Activated CD8-positive, alpha-beta memory T cell treated with anti-CD3 and anti-CD28 coated beads, Interleukin-2, amount 50 U/mL, for 48 hours (primary cell): ENCODE data around the gene PDCD1.
"Not testable (repeated sequence)": the region's sequence is repeated elsewhere in the genome, so short reads cannot be mapped to it uniquely, and the experiment has no call there.

Source experiments
- DNase-seq: peaks from one replicate; pipeline ENCODE4 v3.0.0-alpha.2; 2020

Gene PDCD1

DNA sequence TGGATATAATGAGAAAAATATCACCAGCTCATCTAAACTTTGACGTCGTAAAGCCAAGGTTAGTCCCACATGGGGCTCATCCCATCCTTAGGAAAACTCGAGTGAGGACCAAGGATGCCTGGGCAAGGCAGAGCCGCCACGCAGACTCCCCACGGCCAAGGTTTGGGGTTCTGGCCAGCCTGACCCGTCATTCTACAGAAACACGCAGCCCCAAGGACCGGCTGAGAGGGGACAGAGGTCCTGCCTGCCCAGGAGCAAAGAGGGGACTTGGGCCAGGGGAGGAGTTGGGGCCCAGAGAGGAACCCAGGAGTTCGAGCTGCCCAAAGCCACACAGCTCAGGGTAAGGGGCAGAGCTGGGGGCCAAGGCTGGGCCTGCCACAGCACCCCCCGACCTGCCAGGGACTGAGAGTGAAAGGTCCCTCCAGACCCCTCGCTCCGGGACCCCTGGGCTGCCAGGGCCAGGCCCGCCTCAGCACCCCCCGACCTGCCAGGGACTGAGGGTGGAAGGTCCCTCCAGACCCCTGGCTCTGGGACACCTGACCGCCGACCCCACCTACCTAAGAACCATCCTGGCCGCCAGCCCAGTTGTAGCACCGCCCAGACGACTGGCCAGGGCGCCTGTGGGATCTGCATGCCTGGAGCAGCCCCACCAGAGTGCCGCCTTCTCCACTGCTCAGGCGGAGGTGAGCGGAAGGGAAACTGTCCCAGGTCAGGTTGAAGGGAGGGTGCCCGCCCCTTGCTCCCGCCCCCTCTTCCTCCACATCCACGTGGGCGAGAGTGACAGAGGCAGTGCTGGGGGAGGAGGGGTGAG is at the start of gene PDCD1:
Gene PDCD1, minus strand, starts transcription at position 689 of the 811 bp plus-strand sequence. Its CDS starts 56 bp downstream, at position 633.
- peak; percentile 80 for DNase-seq

DNA sequence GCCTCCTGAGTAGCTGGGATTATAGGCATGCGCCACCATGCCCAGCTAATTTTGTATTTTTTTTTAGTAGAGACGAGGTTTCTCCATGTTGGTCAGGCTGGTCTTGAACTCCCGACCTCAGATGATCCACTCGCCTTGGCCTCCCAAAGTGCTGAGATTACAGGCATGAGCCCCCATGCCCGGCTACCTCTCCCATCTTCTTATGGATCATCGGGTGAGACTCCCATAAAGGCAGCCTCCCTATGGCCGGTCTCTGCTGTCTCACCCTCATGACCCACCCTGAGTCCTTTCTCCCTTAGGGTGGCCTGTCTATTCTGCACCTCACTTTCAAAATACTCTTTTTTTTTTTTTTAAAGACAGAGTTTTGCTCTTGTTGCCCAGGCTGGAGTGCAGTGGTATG is 49.1 kb upstream of the PDCD1 start:
- DNase-seq: not testable (repeated sequence)

DNA sequence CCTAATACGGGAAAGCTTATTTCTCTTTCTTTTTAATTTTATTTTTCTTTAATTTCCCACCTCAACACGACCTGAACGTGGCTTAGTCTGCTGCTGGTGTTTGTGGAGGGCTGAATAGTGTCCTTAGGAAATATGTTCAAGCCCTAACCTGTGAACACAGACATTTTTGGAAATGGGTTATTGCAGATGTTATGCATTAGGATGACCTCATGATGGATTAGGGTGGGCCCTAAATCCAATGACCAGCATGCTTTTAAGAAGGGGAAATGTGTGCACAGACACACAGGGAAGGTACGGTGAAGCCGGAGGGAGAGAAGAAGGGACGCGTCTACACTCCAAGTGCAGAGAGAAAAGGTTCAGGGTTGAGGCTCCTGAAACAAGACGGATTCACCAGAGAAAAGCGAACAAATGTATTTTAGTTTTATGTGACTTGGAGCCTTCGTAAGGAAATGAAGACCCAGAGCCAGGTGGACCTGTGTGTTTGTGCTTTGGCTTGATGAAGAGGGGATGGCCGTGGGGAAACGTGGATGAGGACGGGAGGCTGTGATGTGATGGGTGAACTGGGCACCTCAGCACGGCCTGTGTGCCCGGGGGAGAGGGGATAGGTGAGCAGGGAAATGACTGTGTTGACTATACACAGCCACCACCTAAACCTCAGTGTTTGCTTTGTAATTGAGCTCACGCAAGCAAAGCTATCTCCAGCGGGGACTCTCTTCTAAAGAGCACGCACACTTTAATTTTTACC is 48.3 kb upstream of the PDCD1 start:
- no peak for DNase-seq

DNA sequence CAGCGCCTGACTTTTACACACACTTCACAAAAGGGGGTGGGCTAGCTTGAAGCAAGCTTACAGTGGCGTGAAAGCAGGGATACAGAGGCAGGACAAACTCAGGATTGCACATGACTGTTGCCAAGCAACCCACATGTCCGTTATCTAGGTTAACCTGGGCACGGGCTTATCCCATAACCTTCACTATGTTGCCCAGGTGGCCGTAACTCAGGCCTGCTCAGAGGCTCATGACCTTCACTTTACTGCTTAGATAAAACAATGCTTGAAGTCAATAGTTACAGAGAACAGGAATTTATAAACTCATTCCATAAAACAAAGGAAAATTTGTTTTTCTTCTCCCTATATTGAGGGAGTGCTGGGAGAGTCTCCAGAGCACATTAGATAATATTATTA is 47.7 kb upstream of the PDCD1 start:
- DNase-seq: not testable (repeated sequence)

DNA sequence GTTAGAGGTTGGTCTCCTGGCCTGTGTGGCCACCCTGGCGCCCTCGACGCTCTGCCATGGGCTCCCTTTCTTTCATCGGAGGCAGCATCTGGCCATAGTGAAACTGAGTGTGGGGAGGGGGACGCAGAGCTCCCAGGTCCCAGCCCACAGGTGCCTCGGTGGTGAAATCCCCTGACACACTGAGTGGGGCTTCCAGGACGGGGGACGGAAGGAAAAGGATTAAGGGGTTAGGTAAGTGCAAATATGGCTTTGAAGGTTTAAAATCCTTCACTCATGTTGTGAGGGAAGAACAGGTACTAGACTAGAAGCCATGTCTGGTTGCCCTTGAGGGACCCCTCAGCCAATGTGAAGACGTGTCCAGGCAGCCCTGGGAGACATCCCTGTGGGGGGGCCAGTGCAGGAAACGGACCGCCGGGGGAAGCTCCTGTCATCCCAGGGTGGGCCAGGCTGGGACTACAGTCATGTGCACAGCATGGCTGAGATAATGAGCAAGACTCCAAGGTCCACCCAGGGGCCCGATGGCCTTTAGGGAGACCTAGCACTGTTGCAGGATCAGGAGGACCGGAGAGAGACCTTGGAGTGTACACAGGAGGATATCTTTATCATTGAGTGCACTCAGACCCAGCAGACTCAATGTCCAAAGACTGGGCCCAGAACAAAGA is 47.2 kb upstream of the PDCD1 start:
- peak; percentile 39 for DNase-seq

DNA sequence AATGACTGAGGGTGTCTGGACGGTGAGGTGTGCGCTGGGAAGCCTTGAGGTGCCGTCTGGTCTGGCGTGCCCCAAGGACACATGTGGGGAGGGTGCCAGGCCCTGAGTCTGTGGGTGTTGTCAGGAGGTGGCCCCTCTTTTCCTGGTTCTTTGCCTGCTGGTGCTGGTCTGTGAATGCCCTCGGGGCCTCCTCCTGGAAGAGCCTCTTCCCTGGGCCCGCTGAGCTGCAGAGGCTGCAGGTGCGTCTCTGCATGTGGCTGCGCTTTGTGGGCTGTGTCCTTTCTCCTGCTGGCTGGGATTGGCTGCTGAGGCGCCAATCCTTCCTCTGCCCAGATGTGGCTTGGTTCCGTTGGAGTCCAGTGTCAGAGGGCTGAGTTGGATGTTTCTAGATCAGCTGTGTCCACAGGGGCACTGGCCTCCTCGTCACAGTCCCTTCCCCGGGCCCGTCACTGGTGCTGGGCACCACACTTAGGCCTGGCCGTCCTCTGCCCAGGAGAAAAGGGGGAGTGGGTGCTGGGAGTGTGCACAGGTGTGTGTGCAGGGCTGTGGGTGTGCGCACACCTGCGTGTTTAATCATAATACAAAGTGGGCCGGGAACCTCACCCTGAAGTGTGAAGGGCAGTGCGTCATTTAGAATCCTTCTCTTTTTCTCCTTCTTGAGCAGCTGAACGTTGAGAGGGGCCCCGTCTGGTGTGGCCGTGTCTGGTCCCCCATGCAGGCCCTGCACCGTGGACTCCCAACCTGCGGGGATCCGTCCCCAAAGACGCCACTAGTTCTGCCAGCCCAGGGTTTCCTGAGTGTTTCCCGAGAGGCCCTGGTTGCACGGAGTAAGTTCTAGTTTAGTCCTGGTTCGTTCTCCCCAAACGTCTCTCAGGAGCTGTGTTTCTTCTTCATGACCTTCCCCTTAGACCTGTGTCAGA is 46.4 kb upstream of the PDCD1 start:
- peak; percentile 42 for DNase-seq

DNA sequence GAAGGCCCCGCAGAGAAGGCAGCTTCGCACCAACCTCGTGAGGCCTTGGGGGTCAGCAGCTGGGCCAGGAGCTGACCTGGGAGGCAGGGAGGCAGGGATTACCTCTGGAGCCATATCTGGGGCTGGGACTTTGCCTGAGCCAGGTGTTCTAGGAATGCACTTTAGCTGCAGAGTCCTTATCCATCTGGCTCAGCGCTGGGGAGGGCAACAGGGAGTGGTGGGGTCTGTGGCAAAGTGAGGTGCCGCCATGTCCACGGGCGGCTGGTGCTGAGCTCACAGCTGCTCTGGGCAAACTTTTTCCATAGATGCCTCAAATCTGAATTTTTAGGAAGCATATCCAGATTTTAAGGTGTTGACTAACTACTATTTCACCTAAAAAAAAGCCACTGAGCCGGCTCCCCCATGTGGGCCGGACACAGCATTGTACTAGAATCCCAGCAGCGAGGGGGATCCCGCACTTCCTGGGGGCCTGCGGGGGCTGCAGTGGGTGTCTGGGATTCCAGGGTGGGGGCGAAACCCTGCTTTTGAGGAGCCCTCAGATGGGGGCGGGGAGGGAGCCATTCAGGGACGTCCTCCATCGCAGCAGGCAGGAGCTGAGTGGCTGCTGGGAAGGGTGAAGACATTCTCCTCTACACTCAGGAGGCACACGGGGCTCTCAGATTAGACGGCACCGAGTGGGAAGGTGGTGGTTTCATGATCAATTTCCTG is 45.5 kb upstream of the PDCD1 start:
- DNase-seq: peak; percentile 43

DNA sequence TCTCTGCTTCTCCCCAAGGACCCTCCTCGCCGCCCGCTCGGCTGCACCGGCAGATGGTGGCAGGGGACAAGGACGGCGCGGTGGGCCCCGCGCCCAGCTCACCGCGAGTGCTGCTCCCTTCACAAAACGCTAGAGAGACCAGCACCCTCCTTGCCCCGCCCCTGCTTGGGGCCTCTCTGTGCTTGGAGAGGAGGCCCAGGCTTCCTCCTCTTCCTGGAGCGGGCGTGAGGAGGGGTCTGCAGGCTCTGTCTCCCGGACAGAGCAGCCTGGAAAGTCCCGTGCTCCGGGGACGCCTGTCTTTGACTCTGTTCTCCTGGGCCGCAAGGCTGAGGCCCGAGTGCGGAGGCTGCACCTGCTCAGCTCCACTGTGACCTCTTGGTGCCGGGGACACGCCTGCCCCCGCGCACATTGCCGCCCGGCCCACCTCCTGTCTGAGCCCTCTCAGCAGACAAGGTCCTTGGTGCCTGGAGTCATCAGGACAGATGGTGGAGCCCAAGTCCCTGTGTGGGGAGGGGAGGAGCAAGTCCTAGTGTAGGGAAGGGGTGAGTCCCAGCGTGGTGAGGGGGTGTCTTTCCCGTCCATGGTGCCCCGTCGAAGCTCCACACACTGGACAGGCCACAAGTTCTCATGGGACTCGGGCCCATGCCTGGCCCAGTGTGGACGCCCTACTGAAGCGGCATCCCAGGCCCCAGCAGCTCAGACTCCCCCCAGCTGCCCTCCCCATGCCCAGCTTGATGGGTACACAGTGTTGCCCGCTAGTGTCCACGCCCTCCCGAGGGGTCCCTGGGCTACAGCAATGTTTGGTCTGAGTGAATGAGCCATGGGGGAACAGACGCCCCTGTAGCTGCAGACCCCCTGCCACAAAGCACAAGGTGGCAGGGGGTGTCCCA is 44.7 kb upstream of the PDCD1 start:
- DNase-seq: peak; percentile 45

DNA sequence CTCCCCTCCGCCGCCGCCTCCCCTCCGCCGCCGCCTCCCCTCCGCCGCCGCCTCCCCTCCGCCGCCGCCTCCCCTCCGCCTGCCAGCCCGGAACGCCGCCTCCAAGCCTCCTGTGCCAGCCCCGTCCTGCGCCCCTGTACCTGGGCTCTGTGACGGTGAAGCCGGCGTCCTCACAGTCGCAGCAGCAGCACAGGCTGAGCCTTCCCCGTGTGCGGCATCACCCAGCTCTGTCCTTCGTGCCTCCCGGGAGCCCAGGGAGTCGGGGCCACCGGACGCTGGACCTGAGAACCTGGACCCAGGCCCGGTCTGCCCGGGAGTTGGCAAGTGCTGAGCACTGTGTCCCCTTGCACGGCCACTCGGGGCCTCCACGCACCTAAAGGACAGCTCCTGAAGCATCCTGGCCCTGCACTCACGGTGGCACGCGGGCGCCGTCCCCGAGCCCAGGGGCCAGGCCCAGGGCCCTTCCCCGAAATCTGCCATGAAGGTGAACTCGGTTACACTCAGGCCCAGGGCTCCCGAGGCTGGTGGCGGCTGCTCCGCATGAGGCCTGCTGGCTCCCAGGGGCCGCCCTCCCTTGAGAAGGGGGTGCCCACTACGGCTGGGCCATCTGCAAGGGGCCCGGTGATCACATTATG is 43.8 kb upstream of the PDCD1 start:
- peak; percentile 42 for DNase-seq

DNA sequence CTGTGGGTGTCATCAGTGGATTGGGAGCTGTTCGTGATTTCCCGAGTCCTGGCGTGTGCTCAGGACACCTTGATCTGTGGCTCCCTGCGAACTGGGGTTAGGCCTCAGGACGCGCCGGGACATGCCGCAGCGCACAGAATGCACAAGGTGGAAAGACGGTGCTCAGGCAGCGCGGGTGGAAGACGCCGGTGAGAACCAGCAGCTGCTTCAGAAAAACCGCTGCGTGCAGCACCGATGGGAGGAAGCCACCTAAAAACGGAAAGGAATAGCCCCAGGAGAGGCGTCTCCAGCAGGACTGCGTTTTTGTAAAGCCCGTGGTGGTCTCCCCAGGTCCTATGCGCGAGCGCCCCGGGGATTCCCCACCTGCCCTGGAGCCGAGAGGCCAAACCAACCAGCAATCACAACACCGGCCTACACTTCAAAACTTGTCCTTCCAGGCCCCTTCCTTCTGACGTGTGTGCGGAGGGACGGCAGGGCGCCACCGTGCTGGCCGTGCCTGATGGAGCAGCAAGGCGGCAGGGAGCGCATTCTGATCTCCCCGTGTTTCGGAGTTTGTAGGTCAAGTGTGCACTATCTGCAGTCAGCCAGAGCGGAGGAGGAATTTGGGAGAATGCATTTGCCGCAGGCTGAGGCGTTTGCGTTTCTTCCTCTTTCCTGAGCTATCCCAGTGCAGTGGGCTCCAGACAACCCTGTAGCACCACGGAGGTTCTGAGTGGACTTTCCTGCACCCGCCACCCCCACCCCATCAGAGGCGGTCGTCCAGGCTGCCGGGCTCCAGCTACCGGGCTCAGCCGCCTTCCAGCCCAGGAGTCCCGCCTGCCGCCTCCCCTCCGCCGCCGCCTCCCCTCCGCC is 43.0 kb upstream of the PDCD1 start:
- peak; percentile 49 for DNase-seq

DNA sequence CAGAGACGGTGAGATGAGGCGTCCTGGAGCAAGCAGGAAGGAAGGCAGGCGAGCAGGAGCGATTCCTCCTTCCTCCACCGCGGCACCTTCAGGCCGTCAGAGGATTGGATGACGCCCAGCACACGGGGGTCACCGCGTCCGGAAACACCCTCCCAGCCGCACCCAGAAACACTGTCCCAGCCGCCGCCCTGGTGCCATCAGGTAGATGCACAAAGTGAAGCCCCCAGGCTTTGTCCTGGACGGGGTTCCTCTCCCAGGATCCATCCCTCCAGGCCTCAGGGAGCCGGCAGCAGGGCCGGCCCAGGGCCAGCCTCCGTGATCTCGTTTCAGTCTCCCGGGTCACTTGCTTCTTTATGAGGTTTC is 42.3 kb upstream of the PDCD1 start:
- DNase-seq: peak; percentile 32

DNA sequence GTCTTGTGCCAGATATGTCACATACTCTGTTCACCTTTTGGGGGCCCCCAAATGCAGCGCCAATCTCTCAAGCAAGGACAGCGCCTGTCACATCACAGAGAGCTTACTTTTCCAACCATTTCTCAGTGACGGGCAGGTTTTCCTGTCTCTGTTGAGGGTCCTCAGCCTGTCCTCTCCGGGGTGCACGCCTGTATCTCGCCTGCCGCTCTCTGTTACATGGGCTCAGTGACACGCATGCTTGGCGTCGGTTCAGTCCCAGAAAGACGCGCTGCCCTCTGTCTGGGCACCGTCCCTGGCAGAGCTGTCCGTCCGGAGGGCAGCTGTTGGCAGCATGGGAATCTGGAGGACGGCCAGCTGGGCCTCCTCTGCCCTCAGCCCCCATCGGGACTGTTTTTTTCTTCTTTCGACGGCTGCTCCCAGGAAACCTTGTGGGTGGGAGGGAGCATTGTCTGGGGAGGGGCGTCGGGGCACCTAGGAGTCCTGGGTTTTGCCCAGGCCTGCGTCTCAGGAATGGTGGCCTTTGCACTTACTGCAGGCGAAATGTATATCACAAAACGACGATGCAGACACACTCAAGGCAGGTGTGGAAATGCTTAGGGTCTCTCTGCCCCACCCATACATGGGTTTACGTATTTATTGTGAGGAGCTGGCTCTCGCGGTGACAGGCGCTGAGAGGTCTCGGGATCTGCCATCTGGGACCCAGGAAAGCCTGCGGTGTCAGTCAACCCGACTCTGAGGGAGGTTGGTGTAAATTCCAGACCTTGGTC is 41.7 kb upstream of the PDCD1 start:
- DNase-seq: peak; percentile 33

DNA sequence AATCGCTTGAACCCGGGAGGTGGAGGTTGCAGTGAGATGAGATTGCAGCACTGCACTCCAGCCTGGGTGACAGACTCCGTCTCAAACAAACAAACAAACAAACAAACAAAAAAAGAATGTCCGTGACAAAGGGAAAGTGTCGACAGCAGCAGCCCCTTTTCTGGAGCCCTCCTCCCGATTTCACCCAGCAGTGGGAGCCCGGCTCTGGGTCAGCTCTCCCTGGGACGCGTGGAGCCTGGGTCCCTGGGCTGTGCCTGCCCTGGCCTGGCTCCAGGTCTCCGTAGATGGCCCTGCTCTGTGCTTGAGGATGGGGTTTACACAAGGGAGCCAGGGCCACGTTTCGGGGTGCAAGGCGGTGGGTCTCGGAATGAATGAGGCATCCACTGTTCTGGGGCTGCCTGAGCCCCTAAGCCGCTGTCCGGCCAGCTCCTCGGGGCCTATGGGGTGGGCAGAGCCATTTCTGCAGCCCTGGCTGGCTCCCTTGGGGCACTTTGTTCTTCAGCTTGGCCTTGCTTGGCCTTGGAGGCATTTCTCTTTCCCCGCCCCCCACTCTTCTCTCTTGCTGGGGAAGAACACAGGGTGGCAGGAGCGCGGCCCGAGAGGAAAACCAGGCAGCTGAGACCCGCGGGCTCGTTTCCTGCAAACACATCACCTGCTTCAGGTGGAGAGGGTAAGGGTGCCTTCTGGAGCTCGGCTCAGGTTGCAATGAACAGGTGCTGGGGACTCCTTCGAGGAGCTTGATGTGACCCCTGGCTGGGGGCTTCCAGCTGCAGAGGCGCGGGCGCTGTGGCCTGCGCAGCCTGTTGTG is 40.0 kb upstream of the PDCD1 start:
- peak; percentile 40 for DNase-seq

DNA sequence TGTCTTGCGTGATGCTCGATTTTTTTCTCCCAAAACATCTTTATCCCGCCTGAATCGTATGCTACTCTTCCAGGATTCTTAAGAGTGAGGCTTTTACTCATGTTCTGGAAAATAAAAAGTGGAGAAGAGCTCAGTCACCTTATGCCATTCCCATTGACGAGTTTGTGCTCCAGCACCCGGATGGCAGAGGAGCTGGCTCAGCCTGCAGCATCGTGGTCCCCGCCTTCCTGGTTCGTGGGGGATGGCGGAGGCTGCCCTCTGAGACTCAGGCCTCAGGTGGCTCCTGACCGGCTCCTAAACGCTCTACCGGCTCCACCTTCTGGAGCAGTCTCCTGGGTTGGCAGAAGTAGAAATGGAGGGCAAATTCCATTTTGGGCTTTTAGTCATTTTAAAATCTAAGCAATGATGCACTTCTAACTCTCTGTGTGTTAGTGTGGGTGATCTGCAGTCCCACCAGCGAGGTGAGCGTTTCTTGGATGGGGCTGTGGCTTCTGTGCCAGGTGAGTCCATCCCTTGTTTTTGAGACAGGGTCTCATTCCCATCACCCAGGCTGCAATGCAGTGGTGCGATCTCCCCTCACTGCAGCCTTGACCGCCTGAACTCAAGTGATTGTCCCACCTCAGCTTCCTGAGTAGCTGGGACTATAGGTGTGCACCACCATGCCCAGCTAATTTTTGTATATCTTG is 38.7 kb upstream of the PDCD1 start:
- DNase-seq: peak; percentile 45

DNA sequence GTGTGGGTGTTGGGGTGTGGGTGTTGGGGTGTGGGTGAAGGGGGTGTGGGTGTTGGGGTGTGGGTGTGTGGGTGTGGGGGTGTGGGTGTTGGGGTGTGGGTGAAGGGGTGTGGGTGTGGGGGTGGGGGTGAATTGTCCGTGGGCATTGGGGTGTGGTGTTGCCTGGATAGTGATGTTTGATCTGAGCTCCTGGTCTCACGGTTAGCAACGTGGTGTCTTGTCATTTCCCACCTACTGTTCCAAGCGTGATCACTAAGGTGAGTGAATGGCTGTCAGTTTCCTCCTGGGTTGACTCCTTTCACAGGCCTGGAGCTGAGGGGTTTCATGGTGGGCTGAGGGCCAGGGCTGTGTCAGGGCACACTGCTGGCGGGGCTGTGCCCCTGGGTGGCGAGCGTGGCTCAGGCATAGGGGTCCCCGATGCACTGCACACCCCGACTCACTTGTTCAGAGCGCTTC is 38.1 kb upstream of the PDCD1 start:
- peak; percentile 42 for DNase-seq

DNA sequence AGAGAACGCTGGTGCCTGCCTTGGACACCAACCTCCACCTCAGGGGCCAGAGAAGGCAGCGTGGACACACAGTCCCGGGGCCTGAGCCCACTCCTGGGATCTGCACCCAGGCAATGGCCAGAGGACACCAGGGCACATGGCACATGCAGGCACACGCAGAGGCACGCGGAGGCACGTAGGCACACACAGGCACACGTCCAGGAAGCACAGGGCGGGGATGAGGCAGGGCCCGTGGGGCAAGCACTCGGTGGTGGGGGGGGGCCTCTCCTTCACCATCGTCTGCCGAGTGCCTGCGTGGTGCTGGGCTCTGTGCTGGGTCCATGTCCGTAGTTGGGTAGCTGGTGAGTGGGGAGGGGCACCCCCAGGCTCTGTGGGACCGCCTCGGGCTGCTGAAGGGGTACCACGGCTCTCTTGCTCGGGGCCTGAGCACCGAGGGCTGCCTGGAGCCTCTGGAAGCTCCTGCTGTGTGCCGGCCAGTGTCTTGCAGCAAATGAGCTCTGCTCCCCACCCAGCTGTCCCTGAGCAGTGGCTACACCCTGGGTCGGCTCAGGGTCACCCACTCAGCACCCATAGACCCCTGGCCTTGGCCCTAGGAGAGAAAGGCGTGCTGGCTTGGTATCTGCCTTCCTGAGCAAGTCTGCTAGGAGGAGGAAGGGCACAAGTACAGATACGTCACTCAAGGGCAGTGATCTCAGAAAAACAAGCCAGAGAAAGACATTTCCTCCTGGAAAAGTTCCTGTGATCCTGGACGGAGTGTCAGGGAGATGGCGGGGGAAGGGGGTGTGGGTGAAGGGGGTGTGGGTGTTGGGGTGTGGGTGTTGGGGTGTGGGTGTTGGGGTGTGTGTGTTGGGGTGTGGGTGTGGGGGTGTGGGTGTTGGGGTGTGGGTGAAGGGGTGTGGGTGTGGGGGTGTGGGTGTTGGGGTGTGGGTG is 37.3 kb upstream of the PDCD1 start:
- peak; percentile 75 for DNase-seq
